Activated CD4-positive, alpha-beta T cell treated with anti-CD3 and anti-CD28 coated beads, Interleukin-10, Interleukin-2, amounts not matched to agents 100 ng/mL and 50 ng/mL, durations not matched to agents 16 hours and 8 hours (primary cell): ENCODE measurements around the gene ZNF774.
A peak's percentile ranks its signal among the peaks of the same experiment; 100 is the strongest.
"Not testable (repeated sequence)": the region's sequence is repeated elsewhere in the genome, so short reads cannot be mapped to it uniquely, and the experiment has no call there.

Experiments used
- DNase-seq: peaks from one replicate; pipeline ENCODE4 v3.0.0-alpha.2; 2020

Gene ZNF774

GRCh38 chr15:90352107-90352893 is at the start of gene ZNF774:
Gene ZNF774, plus strand, starts transcription at chr15:90352284. Its CDS starts 2,377 bp downstream, at chr15:90354661.
- peak; percentile 97 for DNase-seq

DNA sequence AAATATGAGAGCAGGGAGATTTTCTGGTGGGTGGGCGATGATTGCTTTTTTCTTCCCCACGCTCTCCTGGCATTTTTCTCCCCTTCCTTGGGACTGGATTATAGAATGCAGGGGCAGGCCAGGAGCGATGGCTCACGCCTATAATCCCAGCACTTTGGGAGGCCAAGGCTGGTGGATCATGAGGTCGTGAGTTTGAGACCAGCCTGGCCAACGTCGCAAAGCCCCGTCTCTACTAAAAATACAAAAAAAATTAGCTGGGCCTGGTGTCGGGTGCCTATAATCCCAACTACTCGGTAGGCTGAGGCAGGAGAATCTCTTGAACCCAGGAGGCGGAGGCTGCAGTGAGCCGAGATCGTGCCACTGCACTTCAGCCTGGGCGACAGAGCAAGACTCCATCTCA is 46.7 kb upstream of the ZNF774 start:
- DNase-seq, result not testable (repeated sequence)

DNA sequence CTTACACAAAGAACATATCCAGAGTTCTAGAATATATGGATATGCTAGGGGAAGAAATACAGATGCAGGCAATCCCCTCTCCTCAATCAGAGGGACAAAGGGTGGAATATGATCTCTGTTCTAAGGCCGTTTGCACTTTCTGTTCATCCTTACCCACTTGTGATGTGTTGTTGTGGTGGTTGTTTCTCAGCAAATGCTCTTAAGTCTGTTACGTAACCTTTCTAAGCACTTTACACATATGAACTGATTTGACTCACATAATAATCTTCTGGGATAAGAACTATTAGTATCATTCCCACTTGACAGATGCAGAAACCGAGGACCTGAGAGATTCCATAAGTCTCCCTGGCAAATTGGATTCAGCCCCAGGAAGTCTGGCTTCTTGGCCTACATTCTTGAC is 46.2 kb upstream of the ZNF774 start:
- no peak for DNase-seq

DNA sequence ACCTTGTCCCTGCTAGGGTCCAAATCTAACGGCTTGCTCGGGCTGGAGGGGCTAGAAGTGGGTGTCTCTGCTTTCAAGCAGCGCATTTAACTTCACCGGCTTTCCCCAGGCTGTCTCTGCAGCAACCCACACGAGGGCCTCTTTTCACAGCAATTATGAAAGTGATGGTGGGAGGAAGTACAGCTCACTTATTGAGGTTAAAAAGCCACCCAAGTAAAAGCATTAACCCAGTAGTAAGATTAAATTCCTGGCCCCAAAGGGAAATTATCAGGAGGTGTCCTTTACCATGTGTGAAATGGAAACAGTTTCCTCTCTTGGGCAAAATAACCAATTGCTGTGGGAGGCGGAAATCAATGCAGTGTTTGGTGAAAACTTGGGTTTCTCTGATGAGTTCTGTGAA is 45.5 kb upstream of the ZNF774 start:
- DNase-seq, result peak; percentile 79

- no peak for DNase-seq
These were observed 44.4 kb upstream of the ZNF774 start for GRCh38 chr15:90307661-90308060.

DNA sequence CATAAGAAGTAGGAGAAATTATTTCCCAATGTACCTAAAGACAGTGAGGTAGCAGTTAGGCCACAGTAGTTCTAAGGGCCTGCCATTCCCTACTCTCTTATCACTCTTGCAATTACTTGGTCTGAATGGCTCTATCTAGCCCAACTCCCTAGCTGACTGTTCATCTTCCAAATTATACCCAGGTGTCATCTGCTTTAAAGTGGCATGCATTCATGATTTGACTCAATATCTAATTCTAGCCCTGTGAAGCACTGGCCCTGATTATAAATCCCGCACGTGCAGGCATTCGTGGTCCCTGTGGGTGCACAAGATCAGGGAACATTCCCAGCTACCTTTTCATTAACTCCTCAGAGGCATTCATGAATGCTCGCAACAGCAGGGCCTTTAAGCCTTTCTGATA is 43.1 kb upstream of the ZNF774 start:
- no peak for DNase-seq

DNA sequence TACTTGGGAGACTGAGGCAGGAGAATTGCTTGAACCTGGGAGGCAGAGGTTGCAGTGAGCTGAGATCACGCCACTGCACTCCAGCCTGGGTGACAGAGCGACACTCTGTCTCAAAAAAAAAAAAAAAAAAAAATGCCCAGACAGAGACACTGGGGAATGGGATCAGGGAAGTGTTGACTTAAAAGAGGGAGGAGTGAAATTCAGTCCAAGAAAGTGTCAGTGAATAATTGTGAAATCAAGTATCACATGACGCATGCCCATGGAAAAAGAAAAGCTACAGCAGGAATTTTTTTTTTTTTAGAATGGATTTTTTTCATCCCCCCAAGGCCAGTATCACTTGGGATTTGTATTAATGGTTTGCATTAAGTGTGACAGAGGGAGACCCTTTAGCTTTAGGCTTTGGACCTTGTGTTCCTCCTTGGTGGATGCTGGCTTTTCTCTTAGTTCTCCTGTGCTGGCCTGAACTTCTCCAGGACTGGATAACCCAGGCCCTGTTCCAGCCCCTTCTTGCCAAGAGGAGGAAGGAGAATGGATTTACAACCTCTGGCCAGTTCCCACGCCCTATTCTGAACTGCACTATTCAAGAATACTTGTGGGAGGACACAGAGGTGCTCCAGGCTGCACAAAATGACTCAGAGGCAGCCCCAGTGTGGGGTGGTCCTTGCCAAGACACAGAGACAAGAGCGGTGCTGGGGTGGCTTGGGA is 36.7 kb upstream of the ZNF774 start:
- no peak for DNase-seq

DNA sequence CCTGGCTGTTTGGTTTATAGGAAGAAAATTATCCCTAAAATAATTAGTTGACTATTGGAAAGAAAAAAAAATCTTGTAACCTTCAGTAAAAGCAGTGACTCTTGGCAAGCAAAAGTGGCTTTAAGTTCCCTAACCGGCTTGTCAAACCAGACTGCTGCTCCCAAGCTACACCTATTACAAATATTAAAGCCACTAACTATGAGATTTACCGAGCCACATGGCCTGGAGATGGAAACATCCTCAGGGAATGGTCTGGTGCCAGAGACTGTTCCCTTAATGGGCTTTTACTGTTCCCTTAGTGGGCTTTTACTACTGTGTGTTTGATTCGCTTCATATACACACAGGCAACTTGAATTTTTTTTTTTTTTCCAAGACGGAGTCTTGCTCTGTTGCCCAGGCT is 35.9 kb upstream of the ZNF774 start:
- no peak for DNase-seq

GRCh38 chr15:90318591-90318990 is 33.5 kb upstream of the ZNF774 start:
- no peak for DNase-seq

GRCh38 chr15:90320062-90320884 is 31.8 kb upstream of the ZNF774 start:
- DNase-seq, result peak; percentile 82

DNA sequence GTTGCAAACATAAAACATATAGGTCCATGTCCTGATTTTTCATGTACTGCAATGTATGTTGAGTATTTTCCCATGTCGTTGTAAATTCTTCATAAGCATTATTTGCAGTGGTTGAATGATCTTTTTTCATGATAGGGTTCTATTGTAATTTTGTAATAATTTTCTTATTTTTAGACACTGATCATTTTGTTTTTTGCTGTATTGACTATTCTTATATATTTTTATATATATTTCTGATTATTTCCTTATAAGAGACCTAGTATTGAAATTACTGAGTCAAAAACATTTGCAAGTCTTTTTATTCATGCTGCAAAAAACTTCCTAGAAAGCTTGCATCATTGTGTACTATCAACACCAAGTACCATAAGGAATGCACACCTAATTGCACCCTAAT is 31.2 kb upstream of the ZNF774 start:
- no peak for DNase-seq

- DNase-seq, result no peak
These were observed 29.5 kb upstream of the ZNF774 start for GRCh38 chr15:90322538-90322937.

DNA sequence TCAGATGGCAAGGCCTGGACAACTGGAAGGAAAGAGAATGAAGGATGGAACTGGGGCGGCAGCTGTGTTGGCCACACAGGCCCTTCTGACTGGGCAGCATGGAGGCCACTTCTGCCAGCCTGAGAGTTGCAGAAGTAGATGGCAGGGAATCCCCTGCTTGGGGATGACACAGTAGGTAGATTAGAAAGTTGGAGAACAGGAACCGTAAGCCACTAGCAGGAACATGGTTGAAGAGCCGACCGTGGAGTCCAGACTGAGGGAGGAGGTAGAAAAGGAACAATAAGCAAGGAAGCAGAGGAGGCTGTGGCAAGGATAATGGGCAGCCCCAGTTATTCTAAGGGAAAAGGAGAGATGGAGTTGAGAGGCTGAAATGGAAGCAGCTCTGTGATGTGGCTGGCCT is 26.4 kb upstream of the ZNF774 start:
- no peak for DNase-seq

DNA sequence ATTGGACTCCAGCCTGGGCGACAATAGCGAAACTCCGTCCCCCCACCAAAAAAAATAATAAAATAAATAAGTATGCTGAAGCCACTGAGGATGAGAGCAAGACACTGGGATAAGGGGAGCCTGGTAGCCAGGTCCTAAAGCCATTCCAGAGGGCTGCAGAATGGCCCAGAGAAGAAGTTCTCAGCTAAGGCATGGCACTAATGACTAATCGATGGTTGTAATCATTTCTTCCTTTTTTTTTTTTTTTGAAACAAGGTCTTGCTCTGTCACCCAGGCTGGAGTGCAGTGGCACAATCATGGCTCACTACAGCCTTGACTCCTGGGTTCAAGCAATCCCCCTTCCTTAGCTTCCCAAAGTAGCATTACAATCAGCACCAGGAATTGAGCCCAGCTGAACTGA is 25.6 kb upstream of the ZNF774 start:
- no peak for DNase-seq

GRCh38 chr15:90327311-90327710 is 24.8 kb upstream of the ZNF774 start:
- peak; percentile 27 for DNase-seq

- DNase-seq, result no peak
These were observed 17.8 kb upstream of the ZNF774 start for GRCh38 chr15:90334304-90334731.

DNA sequence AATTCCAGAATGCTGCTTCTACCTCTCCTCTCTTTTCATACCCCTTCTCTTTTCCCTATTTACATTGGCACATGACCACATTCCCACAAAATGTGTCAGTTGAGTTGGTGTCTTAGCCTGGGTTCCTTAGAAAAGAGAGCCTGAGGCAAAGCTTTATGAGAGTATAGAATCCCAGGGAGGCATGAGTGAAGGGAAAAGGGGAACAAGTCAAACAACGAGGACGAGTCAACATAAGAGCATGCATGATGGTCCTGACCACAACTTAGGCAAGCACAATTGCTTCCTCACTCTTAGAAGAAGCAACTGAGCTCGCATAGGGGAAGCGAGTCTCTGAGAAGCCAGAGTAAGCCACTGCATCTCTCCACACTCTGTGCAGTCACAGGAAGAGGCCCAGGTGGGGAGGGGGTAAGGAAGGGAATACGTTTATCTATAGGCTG is 15.4 kb upstream of the ZNF774 start:
- DNase-seq, result no peak

DNA sequence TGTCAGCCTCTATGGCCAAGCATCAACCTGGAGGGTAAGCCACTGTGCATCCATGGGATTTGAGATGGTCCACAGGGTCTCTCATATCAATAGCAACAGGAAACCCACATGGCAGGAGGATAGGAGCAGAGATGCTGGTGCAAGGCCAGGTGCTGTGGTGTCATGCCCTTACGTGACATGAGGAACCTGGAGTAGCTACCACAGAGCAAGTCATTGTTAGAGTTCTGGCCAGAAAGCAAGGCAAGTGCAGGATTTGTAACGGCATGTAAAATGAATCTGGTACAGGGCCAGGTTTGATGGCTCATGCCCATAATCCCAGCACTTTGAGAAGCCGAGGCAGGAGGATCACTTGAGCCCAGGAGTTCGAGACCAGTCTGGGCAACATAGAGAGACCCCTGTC is 14.8 kb upstream of the ZNF774 start:
- DNase-seq, result no peak

DNA sequence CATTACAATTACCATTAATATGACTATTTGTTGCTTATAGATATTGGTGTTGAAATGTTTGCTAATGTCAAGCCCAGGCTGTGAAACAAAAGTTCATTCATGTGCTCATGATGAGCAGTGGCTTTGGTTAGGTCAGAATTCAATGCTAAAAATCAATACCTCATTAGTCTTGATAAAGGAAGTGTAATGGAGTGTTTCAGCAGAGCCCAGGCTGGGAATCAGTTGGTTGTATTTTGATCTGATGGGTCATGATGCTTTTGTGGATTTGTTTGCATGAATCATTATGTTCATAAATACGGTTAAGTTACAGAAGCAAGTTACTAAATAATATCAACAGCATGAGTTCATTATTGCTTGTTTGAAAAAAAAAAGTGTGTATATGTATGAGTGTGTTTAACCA is 13.6 kb upstream of the ZNF774 start:
- no peak for DNase-seq

- no peak for DNase-seq
These were observed 11.7 kb upstream of the ZNF774 start for GRCh38 chr15:90340345-90340744.

DNA sequence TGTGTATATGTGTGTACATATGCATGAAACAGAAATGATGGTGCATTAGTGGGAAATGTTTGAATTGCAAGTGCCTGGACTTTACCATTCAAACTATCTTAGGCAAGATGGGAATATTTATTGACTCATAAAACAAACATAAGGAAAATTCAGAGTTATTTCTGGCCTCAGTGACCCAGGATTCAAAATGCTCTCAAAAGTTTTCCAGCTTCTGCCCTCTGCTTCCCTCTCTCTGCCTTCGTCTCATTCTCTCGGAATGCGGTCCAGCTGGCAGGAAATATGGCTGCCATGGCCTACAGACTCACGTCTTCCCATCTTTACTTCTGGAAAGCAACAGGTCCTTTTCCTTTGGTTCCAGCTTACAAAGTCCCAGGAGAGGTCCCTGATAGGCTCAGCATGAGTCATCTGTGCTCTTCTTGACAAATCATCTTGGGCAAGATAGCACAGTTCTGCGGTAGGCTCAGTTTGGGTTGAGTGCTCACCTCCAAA is 8.7 kb upstream of the ZNF774 start:
- DNase-seq, result no peak

GRCh38 chr15:90344662-90345061 is 7.4 kb upstream of the ZNF774 start:
- DNase-seq, result no peak

DNA sequence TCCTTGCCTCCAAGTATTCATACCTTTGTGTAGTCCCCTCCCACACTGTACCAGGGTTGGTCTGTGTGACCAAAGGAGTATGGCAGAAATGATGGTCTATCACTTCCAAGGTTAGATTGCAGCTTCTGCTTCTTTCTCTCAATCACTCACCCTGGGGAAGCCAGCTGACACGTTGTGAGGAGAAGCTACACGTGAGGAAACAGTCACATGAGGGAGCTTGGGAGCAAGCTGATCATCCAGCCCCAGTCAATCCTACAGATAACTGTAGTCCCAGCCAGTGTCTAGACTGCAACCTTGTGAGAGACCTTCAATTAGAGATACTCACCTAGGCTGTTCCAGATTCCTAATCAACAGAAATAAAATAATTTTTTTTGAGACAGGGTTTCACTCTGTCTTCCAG is 6.2 kb upstream of the ZNF774 start:
- DNase-seq, result no peak
